Fibroblast of lung (primary cell): ENCODE results near the gene KIAA0232. TPM values are rescaled to one million over a fixed set of nuclear protein-coding genes. Genes with fewer than 3 reads are reported as not detected.

Experiments
- DNase-seq, 2 donors: peaks; one replicate each; pipeline versions ENCODE4 v3.0.0 to v3.0.0-alpha.2; 2010; ENCODE audit warnings: low read depth in 2 of 2
- H2AFZ ChIP-seq: 2 replicates; pipeline ENCODE4 v1.5.1; 2012; ENCODE audit warnings: low read length, control low read depth, inconsistent platforms
- H3K27ac ChIP-seq: 2 replicates; pipeline ENCODE4 v1.5.1; 2011; ENCODE audit warnings: low read length, control low read depth; ENCODE audit not compliant: insufficient read depth
- H3K27me3 ChIP-seq: 2 replicates; pipeline ENCODE4 v1.5.1; 2011; ENCODE audit warnings: mild to moderate bottlenecking, low read length; ENCODE audit not compliant: control insufficient read depth, insufficient read depth
- H3K36me3 ChIP-seq: 2 replicates; pipeline ENCODE4 v1.5.1; 2011; ENCODE audit warnings: low read length; ENCODE audit not compliant: control insufficient read depth, insufficient read depth
- H3K4me1 ChIP-seq: 2 replicates; pipeline ENCODE4 v1.5.1; 2011; ENCODE audit warnings: low read length; ENCODE audit not compliant: control insufficient read depth, insufficient read depth; ENCODE audit errors: extremely low read depth
- H3K4me2 ChIP-seq: 2 replicates; pipeline ENCODE4 v1.5.1; 2011; ENCODE audit warnings: low read length, control low read depth; ENCODE audit not compliant: insufficient read depth; ENCODE audit errors: extremely low read depth
- H3K4me3 ChIP-seq, 4 experiments: fragments of 200-600 bp in 1 of 4; sonication (generic) in 1 of 4; replicated peaks in 1 of 4; 2 replicates each; pipeline ENCODE4 v1.5.1; 2011 to 2016; ENCODE audit warnings: low read length in 4 of 4, low read depth in 3 of 4, mild to moderate bottlenecking in 3 of 4, control low read depth in 2 of 4, inconsistent platforms in 1 of 4, mixed read lengths in 1 of 4; ENCODE audit not compliant: insufficient read depth in 1 of 4; ENCODE audit errors: control extremely low read depth in 1 of 4
- H3K79me2 ChIP-seq: 2 replicates; pipeline ENCODE4 v1.5.1; 2012; ENCODE audit warnings: mild to moderate bottlenecking, low read length, inconsistent platforms; ENCODE audit not compliant: control insufficient read depth, insufficient read depth
- H3K9ac ChIP-seq: 2 replicates; pipeline ENCODE4 v1.5.1; 2011; ENCODE audit warnings: mild to moderate bottlenecking, low read length, control low read depth; ENCODE audit not compliant: insufficient read depth
- H3K9me3 ChIP-seq: 2 replicates; pipeline ENCODE4 v1.5.1; 2012; ENCODE audit warnings: low read depth, low read length; ENCODE audit not compliant: control insufficient read depth, insufficient read depth
- H4K20me1 ChIP-seq: 2 replicates; pipeline ENCODE4 v1.5.1; 2011; ENCODE audit warnings: low read length; ENCODE audit not compliant: control insufficient read depth, insufficient read depth; ENCODE audit errors: extremely low read depth
- CTCF ChIP-seq, 2 donors: IDR thresholded peaks in 1 of 2; conservative IDR thresholded peaks in 1 of 2; 1 replicate in 1 of 2; 2 replicates in 1 of 2; pipeline ENCODE4 v1.5.1; 2011 to 2012; ENCODE audit warnings: low read length in 2 of 2, control low read depth in 1 of 2, inconsistent platforms in 1 of 2, low read depth in 1 of 2, mild to moderate bottlenecking in 1 of 2
- EZH2 ChIP-seq: IDR thresholded peaks from 2 replicates; pipeline ENCODE4 v1.5.1; 2012; ENCODE audit warnings: low read length, control low read depth, mild to moderate bottlenecking; ENCODE audit errors: missing control alignments
- polyA plus RNA-seq, 2 donors: library from polyadenylated mRNA; depleted of rRNA in 1 of 2; stranded (reverse) in 1 of 2; unstranded in 1 of 2; fragments of >200 nt; gene quantifications; 2 replicates each; pipeline ENCODE4 v1.2.1, GENCODE V29; 2011 to 2012; ENCODE audit warnings: missing spikeins in 1 of 2
- total RNA-seq: library from RNA; depleted of rRNA; stranded (reverse); fragments of >200 nt; gene quantifications from 2 replicates; pipeline ENCODE4 v1.2.1, GENCODE V29; 2014

KIAA0232 gene
- total and polyA plus RNA-seq, 2 donors (not counting 1 experiment from before 2014, with no cell fraction given) = 18.0 to 18.8 TPM

GRCh38 chr4:6917461-6918271, 135.1 kb downstream of the KIAA0232 start:
- Histone ChIP-seq H2AFZ (no peak overlapping the region), H3K27ac (no peak overlapping the region), H3K4me3 (no peak overlapping the region), H3K79me2 (no peaks in the 10 kb centered on the region), H3K27me3 (no peaks in the 10 kb centered on the region), H3K9me3 (no peaks in the 10 kb centered on the region), H4K20me1 (no peaks in the 10 kb centered on the region), H3K4me2 (no peak overlapping the region), H3K36me3 (no peaks in the 10 kb centered on the region), H3K9ac (no peak overlapping the region), H3K4me1 (no peaks in the 10 kb centered on the region)
- peak; percentile 26 to 38 for DNase-seq
- TF ChIP-seq CTCF (conservative IDR thresholded peaks at IDR 0.05 in 1 of 2, IDR thresholded peaks at IDR 0.05 in 1 of 2; ENCODE audit: low read depth in 1 of 2, low read length in 2 of 2) = peak in 1 of 2 donors; percentile 48
- TF ChIP-seq EZH2 = no peak

- Histone ChIP-seq H3K4me2 (no peak overlapping the region), H3K9me3 (no peaks in the 10 kb centered on the region), H3K4me1 (no peaks in the 10 kb centered on the region), H3K9ac (no peak overlapping the region), H3K36me3 (no peaks in the 10 kb centered on the region), H3K27me3 (no peaks in the 10 kb centered on the region), H2AFZ (no peak overlapping the region), H3K79me2 (no peaks in the 10 kb centered on the region), H3K27ac (no peak overlapping the region), H4K20me1 (no peaks in the 10 kb centered on the region), H3K4me3 (no peak overlapping the region)
- TF ChIP-seq CTCF (conservative IDR thresholded peaks at IDR 0.05 in 1 of 2, IDR thresholded peaks at IDR 0.05 in 1 of 2; ENCODE audit: low read depth in 1 of 2, low read length in 2 of 2) (no peak), EZH2 (no peak)
- no peak for DNase-seq
Measured at GRCh38 chr4:6918338-6918737, 135.8 kb downstream of the KIAA0232 start.

GRCh38 chr4:6920171-6920570, 137.6 kb downstream of the KIAA0232 start:
- Histone ChIP-seq H4K20me1 (no peaks in the 10 kb centered on the region), H3K9me3 (no peaks in the 10 kb centered on the region), H2AFZ (no peak overlapping the region), H3K4me2 (no peak overlapping the region), H3K27me3 (no peaks in the 10 kb centered on the region), H3K79me2 (no peaks in the 10 kb centered on the region), H3K4me1 (no peaks in the 10 kb centered on the region), H3K27ac (no peak overlapping the region), H3K36me3 (peaks cover 3% of the 10 kb centered on the region), H3K9ac (no peak overlapping the region), H3K4me3 (no peak overlapping the region)
- no peak for DNase-seq
- no peak for TF ChIP-seq CTCF (conservative IDR thresholded peaks at IDR 0.05 in 1 of 2, IDR thresholded peaks at IDR 0.05 in 1 of 2; ENCODE audit: low read depth in 1 of 2, low read length in 2 of 2)
- no peak for TF ChIP-seq EZH2
